GM04504 (cell line): ENCODE data around the gene DGKA.
"Not testable (repeated sequence)": the region's sequence is repeated elsewhere in the genome, so short reads cannot be mapped to it uniquely, and the experiment has no call there.

ENCODE experiments used
- DNase-seq: peaks from one replicate; pipeline ENCODE4 v3.0.0-alpha.2; 2012; ENCODE audit warnings: low read depth

Gene DGKA

DNA sequence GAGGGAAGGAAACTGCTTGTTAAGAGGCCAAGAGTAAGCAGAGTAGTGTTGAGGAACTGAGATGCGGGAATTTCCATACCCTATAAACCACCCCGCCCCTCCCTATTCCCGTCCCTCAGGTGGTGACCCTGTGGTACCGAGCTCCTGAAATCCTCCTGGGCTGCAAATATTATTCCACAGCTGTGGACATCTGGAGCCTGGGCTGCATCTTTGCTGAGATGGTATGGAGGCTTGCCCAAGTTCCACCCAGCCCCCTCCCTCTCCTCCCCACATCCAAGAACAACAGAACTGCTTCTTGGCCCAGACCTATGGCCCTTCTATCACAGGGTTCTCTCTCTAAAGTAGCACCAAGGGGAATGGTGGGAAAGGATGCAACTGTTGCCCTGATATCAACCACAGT is 38.4 kb downstream of the DGKA start:
- no peak for DNase-seq

- DNase-seq = no peak
Observed at GRCh38 chr12:55970775-55971174, 39.8 kb downstream of the DGKA start.

DNA sequence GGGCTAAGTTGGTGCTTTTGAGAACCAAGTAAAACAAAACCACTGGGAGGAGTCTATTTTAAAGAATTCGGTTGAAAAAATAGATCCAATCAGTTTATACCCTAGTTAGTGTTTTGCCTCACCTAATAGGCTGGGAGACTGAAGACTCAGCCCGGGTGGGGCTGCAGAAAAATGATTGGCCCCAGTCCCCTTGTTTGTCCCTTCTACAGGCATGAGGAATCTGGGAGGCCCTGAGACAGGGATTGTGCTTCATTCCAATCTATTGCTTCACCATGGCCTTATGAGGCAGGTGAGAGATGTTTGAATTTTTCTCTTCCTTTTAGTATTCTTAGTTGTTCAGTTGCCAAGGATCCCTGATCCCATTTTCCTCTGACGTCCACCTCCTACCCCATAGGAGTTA is 41.1 kb downstream of the DGKA start:
- DNase-seq = peak; percentile 26

DNA sequence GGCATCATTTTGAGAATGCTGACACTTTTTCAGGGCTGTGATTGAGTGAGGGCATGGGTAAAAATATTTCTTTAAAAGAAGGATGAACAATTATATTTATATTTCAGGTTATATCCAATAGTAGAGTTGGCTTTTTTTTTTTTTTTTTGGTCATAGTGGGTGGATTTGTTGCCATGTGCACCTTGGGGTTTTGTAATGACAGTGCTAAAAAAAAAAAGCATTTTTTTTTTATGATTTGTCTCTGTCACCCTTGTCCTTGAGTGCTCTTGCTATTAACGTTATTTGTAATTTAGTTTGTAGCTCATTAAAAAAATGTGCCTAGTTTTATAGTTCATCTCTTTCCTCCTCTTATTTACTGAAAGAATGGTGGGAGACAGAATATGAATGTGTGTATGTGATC is 41.5 kb downstream of the DGKA start:
- DNase-seq = no peak

GRCh38 chr12:55972911-55973598 is 42.1 kb downstream of the DGKA start:
- no peak for DNase-seq

- peak; percentile 100 for DNase-seq
Observed at GRCh38 chr12:55973599-55974307, 42.8 kb downstream of the DGKA start, which contains the start of gene RAB5B. Gene RAB5B, plus strand, starts transcription at chr12:55974078. Its CDS starts 12,883 bp downstream, at chr12:55986961.

DNA sequence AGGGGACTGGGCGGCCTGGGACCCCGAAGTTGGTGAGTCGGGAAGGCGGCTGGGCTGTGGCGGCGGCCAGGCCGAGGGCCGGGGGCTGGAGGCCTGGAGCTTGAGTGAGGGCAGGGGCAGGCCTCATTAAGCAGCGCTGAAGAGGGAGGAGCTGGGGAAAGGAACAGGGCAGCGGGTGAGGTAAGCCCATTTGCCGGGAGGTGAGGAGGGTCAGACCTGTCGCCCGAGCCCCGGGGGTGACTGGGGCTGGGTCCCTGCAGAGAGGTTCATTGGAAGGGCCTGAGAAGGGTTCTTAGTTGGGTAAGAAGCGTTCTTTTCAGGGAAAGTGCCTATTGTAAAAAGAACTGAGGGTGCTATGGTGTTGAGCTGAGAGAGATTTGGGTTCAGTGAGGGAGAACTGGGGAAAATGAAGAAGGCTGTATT is 43.4 kb downstream of the DGKA start:
- no peak for DNase-seq

DNA sequence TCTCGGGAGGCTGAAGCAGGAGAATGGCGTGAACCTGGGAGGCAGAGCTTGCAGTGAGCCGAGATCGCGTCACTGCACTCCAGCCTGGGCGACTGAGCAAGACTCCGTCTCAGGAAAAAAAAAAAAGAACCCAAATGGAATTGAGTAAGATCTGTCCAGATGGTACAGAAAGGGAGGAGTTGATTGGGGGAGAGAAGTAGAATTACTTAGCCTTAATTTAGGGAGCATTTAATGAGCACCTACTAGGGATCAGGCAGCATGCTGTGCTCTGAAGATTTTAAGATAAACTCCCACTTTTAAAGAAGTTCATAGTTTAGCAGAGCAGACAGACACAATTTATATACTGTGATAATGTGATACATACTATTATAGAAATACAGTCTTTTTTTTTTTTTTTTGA is 47.4 kb downstream of the DGKA start:
- DNase-seq = no peak

GRCh38 chr12:55979069-55979468 is 48.1 kb downstream of the DGKA start:
- no peak for DNase-seq

GRCh38 chr12:55981882-55982281 is 50.9 kb downstream of the DGKA start:
- DNase-seq = not testable (repeated sequence)

DNA sequence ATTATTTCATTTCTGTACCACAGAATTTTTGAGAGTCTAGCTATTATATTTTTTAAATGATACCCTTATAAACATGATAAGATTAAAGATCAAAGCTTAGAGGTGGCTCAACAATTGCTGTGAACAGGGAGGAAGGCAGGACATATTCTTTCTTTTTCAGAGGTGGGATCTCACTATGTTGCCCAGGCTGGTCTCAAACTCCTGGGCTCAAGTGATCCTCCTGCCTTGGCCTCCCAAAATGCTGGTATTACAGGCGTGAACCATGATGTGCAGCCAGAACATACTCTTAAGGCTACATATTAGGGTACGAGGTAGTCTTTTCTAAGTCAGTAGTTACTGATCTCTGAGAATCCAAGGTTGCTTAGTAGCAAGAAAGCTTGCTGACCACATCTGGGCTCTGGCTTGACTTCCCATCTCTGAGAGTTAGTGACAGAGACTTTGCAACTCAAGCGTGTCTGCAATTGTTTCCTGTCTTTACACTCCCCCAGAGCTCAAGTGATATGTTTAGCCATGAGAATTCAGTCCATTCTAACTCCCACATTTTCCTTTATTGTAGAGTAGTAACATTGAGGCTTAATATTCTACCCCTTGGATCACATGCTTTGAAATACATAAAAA is 51.5 kb downstream of the DGKA start:
- DNase-seq = no peak

- no peak for DNase-seq
Observed at GRCh38 chr12:55983232-55983842, 52.4 kb downstream of the DGKA start.

DNA sequence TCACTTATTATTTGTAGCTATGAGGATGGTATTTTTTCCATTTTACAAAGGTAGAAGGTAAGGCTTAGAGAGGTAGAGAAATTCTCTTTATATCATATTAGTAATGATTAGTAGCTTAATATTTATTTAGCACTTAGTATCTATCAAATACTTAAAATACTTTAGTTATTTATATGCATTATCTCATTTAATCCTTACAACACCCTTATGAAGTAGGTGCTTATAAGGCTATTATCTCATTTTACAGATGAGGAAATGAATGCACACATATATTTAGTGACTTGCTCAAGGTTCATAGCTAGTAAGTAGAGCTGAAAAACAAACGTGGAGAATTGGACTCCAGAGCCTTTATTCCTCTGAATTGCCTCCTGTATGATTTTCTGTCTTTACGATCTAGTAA is 53.9 kb downstream of the DGKA start:
- DNase-seq = no peak

- DNase-seq = no peak
Observed at GRCh38 chr12:55985341-55985740, 54.4 kb downstream of the DGKA start.

GRCh38 chr12:55985976-55986375 is 55.0 kb downstream of the DGKA start:
- DNase-seq = not testable (repeated sequence)

DNA sequence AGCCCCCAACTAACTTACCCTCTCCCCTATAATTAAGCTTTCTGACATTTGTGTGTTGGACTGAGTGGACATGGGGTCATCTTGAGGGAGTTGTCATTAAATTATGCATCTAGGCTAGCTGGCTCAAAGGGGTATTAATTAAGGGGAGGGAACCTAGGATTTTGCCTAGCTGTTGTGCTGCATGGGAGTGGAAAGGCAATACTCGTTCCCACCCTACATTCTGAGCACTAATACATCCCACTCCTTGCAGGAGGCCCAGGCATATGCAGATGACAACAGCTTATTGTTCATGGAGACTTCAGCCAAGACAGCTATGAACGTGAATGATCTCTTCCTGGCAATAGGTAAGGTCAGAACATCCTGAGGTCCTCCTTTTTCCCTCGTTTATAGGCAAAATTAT is 60.1 kb downstream of the DGKA start:
- DNase-seq = no peak

DNA sequence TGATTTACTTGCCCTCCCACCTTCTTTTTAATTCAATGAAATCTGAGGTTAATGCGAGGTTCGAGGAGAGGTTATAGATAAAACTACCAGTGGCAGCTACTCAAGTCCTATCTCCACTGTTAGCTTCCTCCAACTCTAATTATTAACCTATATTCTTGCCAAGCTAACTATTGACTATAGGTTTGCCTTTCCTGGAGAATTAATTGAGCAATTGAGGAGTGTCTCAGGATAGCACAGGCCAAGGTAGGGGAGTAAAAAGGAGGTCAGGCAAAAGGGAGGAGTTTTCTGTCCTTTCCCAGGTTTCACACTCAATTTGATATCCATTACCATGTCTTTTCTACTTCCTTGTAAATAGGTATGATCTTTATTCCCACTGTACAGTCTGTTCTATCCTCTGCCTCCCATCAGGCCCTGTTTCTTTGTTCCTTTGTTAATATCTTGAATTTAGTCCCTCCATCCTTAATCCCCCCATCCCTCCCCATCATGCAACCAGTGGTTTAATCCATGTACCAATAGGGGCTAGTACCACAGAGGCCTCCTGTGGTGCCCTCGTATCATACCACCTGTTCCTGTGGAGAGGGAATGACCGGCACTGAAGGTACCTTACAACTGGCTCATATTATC is 62.4 kb downstream of the DGKA start:
- DNase-seq = no peak

DNA sequence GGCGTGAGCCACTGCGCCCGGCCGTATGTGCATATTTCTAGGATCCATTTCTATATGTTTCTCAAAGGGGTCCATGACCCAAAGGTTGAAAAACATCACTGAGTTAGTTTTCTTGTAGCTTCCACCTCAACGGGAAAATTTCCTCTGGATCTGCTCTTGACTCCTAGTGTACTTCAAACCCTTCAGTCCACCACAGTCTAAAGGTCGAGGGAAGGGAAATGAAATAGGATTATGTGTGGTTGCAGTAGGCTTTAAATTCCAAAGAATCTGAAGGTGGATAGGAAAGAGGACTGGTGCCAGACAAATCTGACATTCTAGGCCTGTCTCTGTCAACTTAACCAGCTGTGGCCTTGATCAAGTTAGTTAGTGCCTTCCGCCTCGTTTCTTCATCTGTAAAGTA is 64.4 kb downstream of the DGKA start:
- no peak for DNase-seq

GRCh38 chr12:55996201-55996714 is 65.3 kb downstream of the DGKA start:
- peak; percentile 28 for DNase-seq

DNA sequence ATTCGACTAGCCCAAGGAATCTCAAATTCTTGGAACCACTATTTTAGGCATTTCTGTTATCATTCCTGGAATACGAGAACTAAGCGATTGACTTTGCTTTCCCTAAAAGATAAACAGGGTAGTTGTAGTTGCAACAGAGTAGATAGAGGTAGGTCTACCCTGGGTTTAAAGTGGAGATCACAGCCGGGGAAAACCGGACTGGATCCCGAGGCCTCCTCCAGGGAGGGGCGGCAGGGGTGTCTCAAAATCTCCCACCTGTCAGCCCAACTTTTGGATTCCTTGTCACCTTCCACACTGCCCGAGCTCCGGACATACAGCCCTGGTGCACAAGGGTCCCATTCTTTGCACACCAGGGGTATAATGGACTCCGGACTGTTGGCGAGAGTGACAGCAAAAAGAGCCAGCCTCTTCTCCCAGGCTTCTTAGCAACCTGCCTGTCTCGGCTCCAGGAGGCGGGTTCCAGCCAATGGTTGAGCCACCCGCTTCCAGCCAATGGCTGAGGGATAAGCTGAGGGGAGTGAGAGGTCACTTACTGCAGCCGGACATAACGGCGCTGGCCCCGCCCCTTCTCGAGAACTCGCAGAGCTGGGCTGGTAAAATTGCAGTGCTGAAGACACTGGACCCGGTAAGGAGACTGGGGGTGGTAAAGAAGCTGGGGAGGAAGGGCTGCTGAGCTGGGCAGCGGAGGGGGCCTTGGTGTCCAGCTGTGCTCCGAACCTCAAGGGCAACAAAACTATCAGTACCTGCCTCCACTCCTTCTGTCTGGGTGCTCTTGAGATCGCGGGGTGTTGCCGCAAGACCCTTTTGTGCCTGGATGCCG is 66.0 kb downstream of the DGKA start, which contains the start of gene SUOX:
Gene SUOX (plus strand): TSS at position 562 of the 820 bp plus-strand sequence. CDS start 4,946 bp downstream, outside the sequence.
- peak; percentile 92 for DNase-seq

- no peak for DNase-seq
Observed at GRCh38 chr12:55997535-55997859, 66.5 kb downstream of the DGKA start.
